ENCODE measurements around the gene LITAFD.

DNA sequence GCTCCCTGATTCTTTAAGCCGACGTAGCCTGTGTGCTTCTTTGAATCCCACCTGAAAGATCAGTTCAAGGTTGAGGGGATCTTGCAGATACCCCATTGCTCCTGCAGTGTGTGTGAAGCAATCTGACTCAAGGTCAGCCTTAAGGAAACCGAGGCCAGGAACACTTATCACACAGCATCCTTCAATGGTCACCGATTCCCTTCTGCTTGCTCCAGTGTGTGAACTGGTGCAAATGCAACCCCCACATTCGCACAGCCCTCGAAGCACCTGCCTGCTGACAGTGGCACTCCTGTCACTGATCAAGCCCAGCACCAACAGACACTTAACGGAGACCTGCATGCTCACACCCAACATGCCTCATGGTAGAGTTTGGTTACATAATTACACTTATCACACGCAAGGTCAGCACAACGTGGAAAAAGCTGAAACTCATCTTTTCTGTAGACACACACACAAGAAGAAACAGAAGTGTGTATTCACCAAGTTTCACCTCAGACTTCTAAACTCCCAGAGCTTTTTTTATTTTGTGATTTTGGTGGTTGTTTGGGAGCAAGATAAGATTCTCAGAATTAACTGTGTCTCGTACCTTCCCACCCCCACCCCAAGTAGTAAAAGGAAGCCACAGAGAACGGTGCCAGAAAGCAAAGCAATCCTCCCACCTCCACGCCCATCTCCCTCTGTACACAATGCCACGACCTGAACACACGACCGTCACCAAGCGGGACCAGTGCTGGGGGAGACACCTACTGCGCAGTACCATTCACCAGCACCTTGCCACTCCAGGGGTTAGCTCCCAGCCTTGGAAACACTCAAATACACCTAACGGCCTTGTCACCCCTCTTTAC lies 37.2 kb downstream of the LITAFD start:
- TF ChIP-seq POLR2A (IDR thresholded peaks at IDR 0.05) = no peak
- TF ChIP-seq, protein P1, sequence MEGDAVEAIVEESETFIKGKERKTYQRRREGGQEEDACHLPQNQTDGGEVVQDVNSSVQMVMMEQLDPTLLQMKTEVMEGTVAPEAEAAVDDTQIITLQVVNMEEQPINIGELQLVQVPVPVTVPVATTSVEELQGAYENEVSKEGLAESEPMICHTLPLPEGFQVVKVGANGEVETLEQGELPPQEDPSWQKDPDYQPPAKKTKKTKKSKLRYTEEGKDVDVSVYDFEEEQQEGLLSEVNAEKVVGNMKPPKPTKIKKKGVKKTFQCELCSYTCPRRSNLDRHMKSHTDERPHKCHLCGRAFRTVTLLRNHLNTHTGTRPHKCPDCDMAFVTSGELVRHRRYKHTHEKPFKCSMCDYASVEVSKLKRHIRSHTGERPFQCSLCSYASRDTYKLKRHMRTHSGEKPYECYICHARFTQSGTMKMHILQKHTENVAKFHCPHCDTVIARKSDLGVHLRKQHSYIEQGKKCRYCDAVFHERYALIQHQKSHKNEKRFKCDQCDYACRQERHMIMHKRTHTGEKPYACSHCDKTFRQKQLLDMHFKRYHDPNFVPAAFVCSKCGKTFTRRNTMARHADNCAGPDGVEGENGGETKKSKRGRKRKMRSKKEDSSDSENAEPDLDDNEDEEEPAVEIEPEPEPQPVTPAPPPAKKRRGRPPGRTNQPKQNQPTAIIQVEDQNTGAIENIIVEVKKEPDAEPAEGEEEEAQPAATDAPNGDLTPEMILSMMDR (IDR thresholded peaks at IDR 0.05) = no peak
- no peak for TF ChIP-seq POLR2AphosphoS5 (IDR thresholded peaks at IDR 0.05)
